Kidney (tissue), 14 donors: ENCODE results near the gene SKI. TPM values are rescaled to one million over a fixed set of nuclear protein-coding genes. Genes with fewer than 3 reads are reported as not detected.
A peak's percentile ranks its signal among the peaks of the same experiment; 100 is the strongest.

Experiments
- DNase-seq, 5 donors: peaks; one replicate each; pipeline ENCODE4 v3.0.0-alpha.2; 2013 to 2020
- FAIRE-seq: peaks from 2 replicates; lab custom pipeline; 2012; peaks lifted over from hg19 to GRCh38; lab: Jason Lieb, UNC
- H3K27ac ChIP-seq, 2 donors: one replicate each; pipeline ENCODE4 v1.7.0; 2013; ENCODE audit warnings: low read depth in 2 of 2, low read length in 2 of 2, inconsistent platforms in 1 of 2
- H3K27me3 ChIP-seq: one replicate; pipeline ENCODE4 v1.7.1; 2013; ENCODE audit warnings: low read length, inconsistent platforms; ENCODE audit not compliant: control insufficient read depth, insufficient read depth
- H3K36me3 ChIP-seq, 3 donors: one replicate each; pipeline versions ENCODE4 v1.7.0 to v1.7.1; 2013; ENCODE audit warnings: low read length in 3 of 3, control low read depth in 1 of 3, inconsistent platforms in 1 of 3; ENCODE audit not compliant: insufficient read depth in 3 of 3, control insufficient read depth in 2 of 3
- H3K4me1 ChIP-seq, 3 donors: one replicate each; pipeline versions ENCODE4 v1.7.0 to v1.7.1; 2013; ENCODE audit warnings: low read length in 3 of 3, inconsistent platforms in 1 of 3, low read depth in 1 of 3; ENCODE audit not compliant: control insufficient read depth in 2 of 3, insufficient read depth in 2 of 3
- H3K4me3 ChIP-seq, 3 donors: one replicate each; pipeline versions ENCODE4 v1.7.0 to v1.8.1; 2013; ENCODE audit warnings: low read length in 3 of 3, control low read depth in 1 of 3, inconsistent platforms in 1 of 3
- H3K9ac ChIP-seq, 3 donors: one replicate each; pipeline versions ENCODE4 v1.7.0 to v1.7.1; 2013; ENCODE audit warnings: low read length in 3 of 3, control low read depth in 1 of 3, inconsistent platforms in 1 of 3
- H3K9me3 ChIP-seq, 3 donors: one replicate each; pipeline versions ENCODE4 v1.7.0 to v1.7.1; 2013; ENCODE audit warnings: low read length in 3 of 3, control low read depth in 1 of 3, inconsistent platforms in 1 of 3; ENCODE audit not compliant: control insufficient read depth in 2 of 3, insufficient read depth in 1 of 3
- intact Hi-C: fragments of 100-400 bp; cut with DNase I; formaldehyde crosslinking; loops from one replicate; pipeline ENCODE4 v1.11.1; 2022
- polyA plus RNA-seq: library from polyadenylated mRNA; stranded (reverse); fragments of 350-450 nt; fragmentation: Illumina TruSeq; extraction: RNeasy Lipid Tissue Mini Kit (QIAGEN cat#74804); gene quantifications from one replicate; pipeline ENCODE4 v1.2.3, GENCODE V29; 2014; ENCODE audit warnings: low read depth, low replicate concordance; ENCODE audit not compliant: insufficient read depth
- total RNA-seq: library from RNA; stranded (reverse); fragmentation: NEBNext Ultra II Directional; extraction: Animal tissue kit (Norgen Biotek cat#: 25700); gene quantifications from one replicate; pipeline ENCODE4 v1.2.1, GENCODE V29; 2021
- TF ChIP-seq, protein P1 (sequence below): IDR thresholded peaks from 3 replicates; pipeline ENCODE4 v1.5.1; 2012; ENCODE audit warnings: mild to moderate bottlenecking, moderate library complexity, borderline replicate concordance; ENCODE audit not compliant: insufficient read depth; ENCODE audit errors: extremely low read depth
- donor health status: control.
- donor health status: control.
- donor health status: control.
- donor health status: control.
- donor health status: control.
- donor health status: DM: yes; HTN: yes; CAD: no.
- donor health status: Normal renal cell carcinoma (clear cell type).

SKI gene
- total and polyA plus RNA-seq, 2 donors from 2014 or later = 9.2 to 78.6 TPM

DNA sequence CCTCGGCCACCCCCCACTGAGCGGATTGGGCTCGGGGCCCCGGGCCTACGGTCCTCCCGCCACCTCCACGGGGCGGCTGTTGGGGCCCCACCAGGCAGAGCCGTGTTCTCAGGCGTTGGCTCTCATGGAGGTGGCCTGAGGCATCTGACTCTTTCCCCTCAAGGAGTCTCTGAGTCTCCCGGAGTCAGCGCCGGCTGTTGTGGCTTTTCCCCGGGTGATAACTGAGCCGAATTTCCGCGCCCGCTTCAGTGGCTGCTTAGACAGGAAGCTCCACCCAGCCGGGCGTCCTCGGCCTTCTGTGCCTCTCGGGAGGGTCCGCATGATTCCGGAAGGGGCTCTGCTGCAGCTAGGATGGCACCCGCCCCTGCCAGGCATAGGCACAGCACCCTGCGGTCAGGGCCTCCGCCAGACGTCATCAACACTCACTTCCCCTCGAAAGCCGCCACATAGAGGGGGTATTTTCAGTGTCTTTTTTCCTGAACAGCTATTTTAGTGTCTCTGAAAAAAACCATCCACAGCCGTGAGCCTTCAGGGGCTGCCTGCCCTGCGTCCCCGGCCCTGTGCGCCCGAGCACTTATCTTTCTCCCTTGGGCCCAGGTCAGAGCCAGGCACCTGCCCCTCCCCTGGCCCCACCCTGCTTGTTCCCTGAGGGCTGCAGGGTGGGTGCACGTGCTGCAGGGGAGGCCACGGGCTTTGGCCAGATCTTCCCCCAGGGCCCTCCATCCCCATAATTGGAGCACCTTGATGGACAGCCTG, 72.9 kb downstream of the SKI start:
- DNase-seq (peak in 2 of 5 donors; percentile 21 to 96), FAIRE-seq (no peak)
- Histone ChIP-seq H3K9ac (peak overlapping the region in 1 of 3 donors; percentile 40), H3K4me3 (no peak overlapping the region), H3K27ac (peak overlapping the region; percentile 61 to 71), H3K9me3 (no peaks in the 10 kb centered on the region), H3K36me3 (peaks cover 0 to 19% (median 0%) of the 10 kb centered on the region in 3 donors), H3K4me1 (peaks cover 0 to 39% (median 24%) of the 10 kb centered on the region in 3 donors), H3K27me3 (no peaks in the 10 kb centered on the region)
- intact Hi-C loops = no loop called here
- TF ChIP-seq, protein P1, sequence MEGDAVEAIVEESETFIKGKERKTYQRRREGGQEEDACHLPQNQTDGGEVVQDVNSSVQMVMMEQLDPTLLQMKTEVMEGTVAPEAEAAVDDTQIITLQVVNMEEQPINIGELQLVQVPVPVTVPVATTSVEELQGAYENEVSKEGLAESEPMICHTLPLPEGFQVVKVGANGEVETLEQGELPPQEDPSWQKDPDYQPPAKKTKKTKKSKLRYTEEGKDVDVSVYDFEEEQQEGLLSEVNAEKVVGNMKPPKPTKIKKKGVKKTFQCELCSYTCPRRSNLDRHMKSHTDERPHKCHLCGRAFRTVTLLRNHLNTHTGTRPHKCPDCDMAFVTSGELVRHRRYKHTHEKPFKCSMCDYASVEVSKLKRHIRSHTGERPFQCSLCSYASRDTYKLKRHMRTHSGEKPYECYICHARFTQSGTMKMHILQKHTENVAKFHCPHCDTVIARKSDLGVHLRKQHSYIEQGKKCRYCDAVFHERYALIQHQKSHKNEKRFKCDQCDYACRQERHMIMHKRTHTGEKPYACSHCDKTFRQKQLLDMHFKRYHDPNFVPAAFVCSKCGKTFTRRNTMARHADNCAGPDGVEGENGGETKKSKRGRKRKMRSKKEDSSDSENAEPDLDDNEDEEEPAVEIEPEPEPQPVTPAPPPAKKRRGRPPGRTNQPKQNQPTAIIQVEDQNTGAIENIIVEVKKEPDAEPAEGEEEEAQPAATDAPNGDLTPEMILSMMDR = no peak

DNA sequence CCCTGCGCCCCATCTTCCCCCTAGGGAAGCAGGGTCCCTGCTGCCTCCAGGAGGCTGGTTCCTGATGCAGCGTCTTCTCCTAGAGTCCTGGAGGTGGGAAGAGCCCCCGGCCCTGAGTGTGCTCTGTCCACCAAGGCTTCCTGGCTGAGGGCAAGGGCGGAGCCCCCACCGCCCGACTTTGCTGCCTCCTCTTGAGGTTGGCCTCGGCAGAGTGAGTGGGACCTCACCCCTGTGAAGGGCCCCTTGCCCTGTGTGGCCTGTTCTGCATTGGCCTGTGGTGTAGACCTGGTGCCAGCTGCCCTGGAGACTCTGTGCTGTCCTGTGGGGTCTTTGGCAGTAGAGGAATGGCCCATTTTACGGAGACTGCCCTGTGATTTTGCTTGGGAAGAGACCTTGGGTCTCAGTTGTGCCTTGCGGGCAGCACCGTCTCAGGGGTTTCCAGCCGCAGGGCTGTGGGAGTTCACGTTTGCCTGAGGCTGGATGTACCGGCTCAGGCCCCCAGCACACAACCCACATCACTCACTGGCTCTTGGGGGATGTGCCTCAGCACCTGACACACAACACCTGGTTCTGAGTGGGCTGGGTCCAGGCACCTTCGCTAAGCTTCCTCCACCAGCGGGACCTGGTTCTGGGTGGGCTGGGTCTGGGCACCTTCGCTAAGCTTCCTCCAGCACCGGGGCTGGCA, 73.6 kb downstream of the SKI start:
- peak overlapping the region in 1 of 3 donors; percentile 26 for H3K9ac ChIP-seq
- H3K36me3 ChIP-seq = peaks cover 0 to 19% (median 0%) of the 10 kb centered on the region in 3 donors
- intact Hi-C loops = no loop called here
- FAIRE-seq = no peak
- TF ChIP-seq, protein P1 = no peak
- H3K27ac ChIP-seq = peak overlapping the region in 1 of 2 donors; percentile 61
- no peak for DNase-seq
- H3K27me3 ChIP-seq = no peaks in the 10 kb centered on the region
- no peak overlapping the region for H3K4me3 ChIP-seq
- H3K9me3 ChIP-seq = no peaks in the 10 kb centered on the region
- H3K4me1 ChIP-seq = peaks cover 0 to 37% (median 24%) of the 10 kb centered on the region in 3 donors

DNA sequence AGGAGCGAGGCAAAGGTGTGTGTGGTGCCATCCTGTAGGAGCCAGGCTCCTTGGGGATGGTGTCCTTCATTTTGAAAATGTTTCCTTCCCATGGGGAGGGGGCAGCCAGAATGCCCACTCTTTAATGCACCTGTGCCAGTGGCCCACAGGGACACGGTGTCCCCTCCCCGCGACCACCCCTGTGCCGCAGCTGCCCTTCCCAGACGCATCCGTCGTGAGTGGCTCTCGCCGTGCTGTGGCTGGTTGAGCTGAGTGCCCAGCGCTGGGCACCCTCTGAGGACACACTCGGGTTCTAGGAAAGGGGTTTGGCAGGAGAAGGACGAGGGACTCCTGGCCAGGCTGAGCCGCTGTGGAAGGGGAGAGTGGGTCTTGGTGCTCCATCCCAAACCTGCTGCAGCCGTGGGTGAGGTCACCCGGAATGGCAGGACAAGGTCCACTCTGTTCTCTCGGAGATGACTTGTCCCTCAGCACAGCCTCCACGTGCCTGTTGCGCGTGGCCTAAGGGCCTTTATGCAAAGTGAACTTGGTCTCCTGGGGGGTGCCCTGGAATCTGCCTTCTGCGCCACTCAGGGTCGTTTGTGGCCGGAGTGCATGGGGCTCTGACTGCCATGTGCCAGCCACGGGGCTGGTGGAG, 74.3 kb downstream of the SKI start:
- H3K9me3 ChIP-seq = no peaks in the 10 kb centered on the region
- H3K36me3 ChIP-seq = peaks cover 0 to 24% (median 0%) of the 10 kb centered on the region in 3 donors
- H3K4me1 ChIP-seq = peaks cover 0 to 35% (median 24%) of the 10 kb centered on the region in 3 donors
- intact Hi-C loops = no loop called here
- DNase-seq = no peak
- FAIRE-seq = no peak
- H3K4me3 ChIP-seq = no peak overlapping the region
- H3K27ac ChIP-seq = no peak overlapping the region
- H3K9ac ChIP-seq = no peak overlapping the region
- TF ChIP-seq, protein P1 = no peak
- H3K27me3 ChIP-seq = no peaks in the 10 kb centered on the region
